Activated CD4-positive, alpha-beta T cell treated with anti-CD3 and anti-CD28 coated beads for 36 hours (primary cell): ENCODE results near the gene ELP4. TPM values are rescaled to one million over a fixed set of nuclear protein-coding genes. Genes with fewer than 3 reads are reported as not detected.
"Not testable (repeated sequence)": the region's sequence is repeated elsewhere in the genome, so short reads cannot be mapped to it uniquely, and the experiment has no call there.

ENCODE experiments used
- ATAC-seq: fragments of 200-7000 bp; cut with Tn5 transposase; one replicate; pipeline ENCODE4 v1.10.0; 2021; ENCODE audit warnings: mild to moderate bottlenecking, moderate library complexity
- CTCF ChIA-PET: fragments of 350-600 bp; sonication (Branson Sonifier 250); formaldehyde crosslinking; loops from one replicate; lab custom pipeline; 2021; ENCODE audit warnings: antibody characterized with exemption; lab: Charles Lee
- POLR2A ChIA-PET: fragments of 350-600 bp; sonication (Branson Sonifier 250); formaldehyde crosslinking; loops from one replicate; lab custom pipeline; 2021; ENCODE audit warnings: antibody characterized with exemption, inconsistent platforms; lab: Charles Lee
- DNase-seq: peaks from one replicate; pipeline ENCODE4 v3.0.0-alpha.2; 2020
- H3K27ac Mint-ChIP-seq: one replicate; pipeline ENCODE4 v1.8.0; 2021; ENCODE audit warnings: mixed read lengths
- H3K27me3 Mint-ChIP-seq: one replicate; pipeline ENCODE4 v1.8.0; 2021; ENCODE audit warnings: mixed read lengths
- H3K36me3 Mint-ChIP-seq: one replicate; pipeline ENCODE4 v1.8.0; 2021; ENCODE audit warnings: low read depth, mixed read lengths
- H3K4me1 Mint-ChIP-seq: one replicate; pipeline ENCODE4 v1.8.0; 2021; ENCODE audit warnings: mixed read lengths
- H3K4me3 Mint-ChIP-seq: one replicate; pipeline ENCODE4 v1.8.0; 2021; ENCODE audit warnings: mild to moderate bottlenecking, moderate library complexity, mixed read lengths
- H3K9me3 Mint-ChIP-seq: one replicate; pipeline ENCODE4 v1.8.0; 2021; ENCODE audit warnings: low read depth, mixed read lengths
- intact Hi-C, 2 experiments: fragments of 100-400 bp; cut with DNase I in 1 of 2; cut with micrococcal nuclease in 1 of 2; formaldehyde crosslinking; loops; one replicate each; pipeline versions ENCODE4 v1.14.2 to v1.15.1; 2022 to 2024; cut with DNase I, micrococcal nuclease
- total RNA-seq, 2 experiments: library from RNA; stranded (reverse); gene quantifications; one replicate each; pipeline ENCODE4 v1.2.3, GENCODE V29; 2021

The ELP4 gene
- total RNA-seq, 2 experiments from 2014 or later, result 21.9 to 30.9 TPM

DNA sequence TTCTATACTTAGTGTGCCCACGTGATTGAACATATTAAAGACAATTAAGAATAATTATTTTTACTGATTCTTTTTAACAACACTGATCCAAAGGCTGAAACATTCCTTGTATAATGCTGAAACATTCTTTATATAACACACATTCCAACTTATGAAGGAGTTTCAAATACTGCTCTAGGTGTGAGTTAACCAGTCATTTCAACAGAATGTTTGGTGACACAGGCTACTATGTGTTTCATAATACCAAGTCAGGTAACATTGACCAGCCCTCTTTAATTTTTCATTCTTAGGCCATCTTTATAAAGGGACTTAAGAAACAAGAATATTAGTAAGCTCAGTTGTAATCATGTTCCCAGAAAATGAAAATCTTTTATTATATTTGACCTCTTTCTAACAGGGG lies 136.6 kb downstream of the ELP4 start:
- DNase-seq (no peak), ATAC-seq (no peak)
- H3K4me3 Mint-ChIP-seq, result no peak overlapping the region
- H3K27ac Mint-ChIP-seq, result no peak overlapping the region
- peaks cover 1% of the 10 kb centered on the region for H3K4me1 Mint-ChIP-seq
- intact Hi-C loops, result no loop called here
- CTCF ChIA-PET, result no interaction called here
- POLR2A ChIA-PET, result no interaction called here
- H3K27me3 Mint-ChIP-seq, result no peaks in the 10 kb centered on the region
- no peaks in the 10 kb centered on the region for H3K9me3 Mint-ChIP-seq
- H3K36me3 Mint-ChIP-seq, result peaks cover 9% of the 10 kb centered on the region

DNA sequence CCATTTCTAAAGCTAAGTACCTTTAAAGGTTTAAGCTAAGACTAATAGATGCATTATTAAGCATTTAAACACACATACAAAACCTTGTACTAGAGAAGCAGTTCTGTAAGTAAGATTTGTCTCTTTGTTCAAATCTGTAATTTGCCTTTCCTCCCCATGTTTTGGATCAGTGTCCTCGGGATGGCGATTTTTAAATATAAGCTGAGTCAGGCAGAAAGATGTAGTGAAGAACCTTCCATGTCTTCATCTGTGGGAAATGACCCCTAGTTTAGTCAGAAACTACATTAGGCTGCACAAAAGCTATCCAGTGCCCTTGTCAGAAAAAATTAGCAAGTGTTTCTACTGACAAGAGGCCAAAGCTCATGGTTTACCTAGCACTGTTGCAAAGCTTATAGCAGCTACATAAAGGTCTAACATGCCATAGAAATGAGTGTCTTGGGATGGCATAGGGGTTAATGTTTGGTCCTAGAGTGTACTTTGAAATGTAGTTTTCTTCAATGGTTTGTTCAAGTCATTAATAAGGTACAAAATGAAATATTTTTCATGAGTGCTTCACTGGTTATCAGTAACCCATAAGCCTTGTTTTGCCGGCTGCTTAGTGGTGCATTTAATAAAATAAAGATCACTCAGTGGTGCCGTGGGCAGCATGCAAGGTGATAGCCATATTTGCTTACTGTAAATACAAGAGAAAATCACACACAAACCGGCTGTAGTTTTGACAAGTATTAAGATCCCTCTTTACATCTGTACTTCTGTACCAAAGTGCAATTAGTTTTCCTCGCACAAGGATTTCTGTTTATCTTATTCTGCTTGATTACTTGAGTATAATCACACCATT lies 139.8 kb downstream of the ELP4 start:
- no peaks in the 10 kb centered on the region for H3K9me3 Mint-ChIP-seq
- intact Hi-C loops, result no loop called here
- H3K36me3 Mint-ChIP-seq, result peaks cover 10% of the 10 kb centered on the region
- no peaks in the 10 kb centered on the region for H3K27me3 Mint-ChIP-seq
- no peak overlapping the region for H3K27ac Mint-ChIP-seq
- H3K4me1 Mint-ChIP-seq, result peaks cover 10% of the 10 kb centered on the region
- no peak for DNase-seq
- ChIA-PET POLR2A (no interaction called here), CTCF (interaction anchor here (0.8 to 1.8 kb wide), 3 partner anchors 7 to 309 kb away, joined by 3 to 5 read pairs (median 4); no protein-coding TSS in a partner anchor)
- no peak overlapping the region for H3K4me3 Mint-ChIP-seq
- ATAC-seq, result no peak

DNA sequence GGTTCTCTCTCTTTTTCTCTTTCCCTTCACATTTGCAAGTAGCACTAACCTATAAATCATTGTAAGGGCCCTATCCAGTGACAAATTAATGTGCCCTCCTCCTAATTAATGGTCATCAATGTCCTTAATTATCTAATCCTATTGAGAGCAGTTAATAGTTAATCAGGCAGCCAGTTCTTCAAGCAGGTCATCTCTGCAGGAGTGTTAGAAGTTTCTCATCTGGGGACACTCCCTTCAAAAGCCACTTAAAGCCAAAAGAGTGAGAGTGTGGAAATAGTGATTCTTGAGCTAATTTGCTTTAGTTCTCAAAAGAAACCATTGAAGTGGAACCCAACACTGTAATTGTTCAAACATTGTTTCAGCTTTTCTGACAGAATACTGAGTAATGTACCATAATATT lies 141.6 kb downstream of the ELP4 start:
- peaks cover 10% of the 10 kb centered on the region for H3K4me1 Mint-ChIP-seq
- ATAC-seq, result no peak
- H3K9me3 Mint-ChIP-seq, result no peaks in the 10 kb centered on the region
- H3K27me3 Mint-ChIP-seq, result no peaks in the 10 kb centered on the region
- H3K27ac Mint-ChIP-seq, result no peak overlapping the region
- DNase-seq, result no peak
- H3K4me3 Mint-ChIP-seq, result no peak overlapping the region
- CTCF ChIA-PET, result no interaction called here
- H3K36me3 Mint-ChIP-seq, result peaks cover 10% of the 10 kb centered on the region
- POLR2A ChIA-PET, result no interaction called here
- intact Hi-C loops, result no loop called here

DNA sequence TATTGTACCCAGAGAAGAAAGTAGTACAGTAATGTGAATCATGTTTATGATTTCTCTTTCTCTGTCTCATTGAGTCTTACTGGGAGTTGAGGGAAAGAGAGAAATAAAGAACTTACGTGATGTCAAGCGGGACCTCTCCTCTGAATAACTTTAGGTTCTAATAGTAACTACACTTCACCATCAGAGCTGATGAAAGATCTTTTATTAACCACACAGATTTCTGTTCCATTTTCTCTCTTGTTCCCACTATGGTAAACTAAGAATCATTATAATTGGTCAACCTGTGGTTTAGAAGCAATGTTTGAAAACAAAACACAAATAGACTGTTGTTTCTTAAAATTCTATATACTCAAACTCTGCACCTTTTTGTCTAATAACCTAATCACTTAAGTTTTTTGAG lies 142.3 kb downstream of the ELP4 start:
- H3K9me3 Mint-ChIP-seq, result no peaks in the 10 kb centered on the region
- H3K27ac Mint-ChIP-seq, result no peak overlapping the region
- H3K27me3 Mint-ChIP-seq, result no peaks in the 10 kb centered on the region
- intact Hi-C loops, result no loop called here
- ATAC-seq, result no peak
- peaks cover 10% of the 10 kb centered on the region for H3K4me1 Mint-ChIP-seq
- ChIA-PET POLR2A (no interaction called here), CTCF (no interaction called here)
- H3K36me3 Mint-ChIP-seq, result peaks cover 10% of the 10 kb centered on the region
- H3K4me3 Mint-ChIP-seq, result no peak overlapping the region
- no peak for DNase-seq

DNA sequence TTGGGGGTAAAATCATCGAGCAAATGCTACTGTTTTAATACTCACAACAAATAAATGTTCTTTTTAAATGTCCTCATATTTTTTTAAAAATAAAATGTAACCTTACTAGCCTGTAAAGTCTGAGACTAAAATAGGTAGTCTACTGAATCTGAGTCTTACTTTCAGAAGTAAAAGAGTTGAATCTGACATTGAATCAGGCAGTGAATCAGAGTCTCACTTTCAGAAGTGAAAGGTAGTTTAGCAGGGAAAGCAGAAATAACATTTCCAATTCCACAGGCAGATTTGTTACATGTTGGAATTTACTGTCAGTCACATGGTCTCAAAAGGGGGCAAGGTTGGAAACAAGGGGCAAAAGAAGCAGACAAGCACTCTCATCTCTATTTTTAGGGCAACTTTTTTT lies 143.0 kb downstream of the ELP4 start:
- H3K9me3 Mint-ChIP-seq, result no peaks in the 10 kb centered on the region
- peaks cover 10% of the 10 kb centered on the region for H3K36me3 Mint-ChIP-seq
- no peak overlapping the region for H3K27ac Mint-ChIP-seq
- ChIA-PET CTCF (no interaction called here), POLR2A (no interaction called here)
- ATAC-seq, result peak; percentile 72
- DNase-seq, result no peak
- intact Hi-C loops, result no loop called here
- no peak overlapping the region for H3K4me3 Mint-ChIP-seq
- H3K27me3 Mint-ChIP-seq, result no peaks in the 10 kb centered on the region
- H3K4me1 Mint-ChIP-seq, result peaks cover 10% of the 10 kb centered on the region

DNA sequence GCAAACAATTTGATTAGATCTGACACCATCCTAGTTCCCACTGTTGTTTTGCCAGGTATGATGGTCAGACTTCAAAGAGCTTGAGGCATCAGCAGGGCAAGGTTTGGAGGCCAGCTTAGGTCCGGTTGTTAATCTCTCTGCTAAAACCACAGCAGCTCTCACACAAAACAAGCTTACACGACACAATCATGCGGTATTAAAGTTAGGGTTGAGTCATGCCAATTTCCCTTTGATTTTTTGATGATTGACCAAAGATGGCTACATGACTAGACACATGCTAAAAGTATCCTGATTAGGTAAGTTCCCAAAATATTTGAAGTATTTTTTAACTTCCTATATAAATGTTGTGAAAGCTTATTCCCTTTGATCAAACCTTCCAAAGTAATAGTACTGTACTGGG lies 145.9 kb downstream of the ELP4 start:
- no peak for DNase-seq
- no peak for ATAC-seq
- ChIA-PET POLR2A (no interaction called here), CTCF (interaction anchor here (0.7 to 1.0 kb wide), 2 partner anchors 8 to 120 kb away, joined by 3 read pairs; no protein-coding TSS in a partner anchor)
- Mint-ChIP-seq H3K27ac (no peak overlapping the region), H3K4me3 (no peak overlapping the region), H3K36me3 (peaks cover 5% of the 10 kb centered on the region), H3K27me3 (no peaks in the 10 kb centered on the region), H3K9me3 (no peaks in the 10 kb centered on the region), H3K4me1 (peaks cover 10% of the 10 kb centered on the region)
- intact Hi-C loops, result no loop called here

DNA sequence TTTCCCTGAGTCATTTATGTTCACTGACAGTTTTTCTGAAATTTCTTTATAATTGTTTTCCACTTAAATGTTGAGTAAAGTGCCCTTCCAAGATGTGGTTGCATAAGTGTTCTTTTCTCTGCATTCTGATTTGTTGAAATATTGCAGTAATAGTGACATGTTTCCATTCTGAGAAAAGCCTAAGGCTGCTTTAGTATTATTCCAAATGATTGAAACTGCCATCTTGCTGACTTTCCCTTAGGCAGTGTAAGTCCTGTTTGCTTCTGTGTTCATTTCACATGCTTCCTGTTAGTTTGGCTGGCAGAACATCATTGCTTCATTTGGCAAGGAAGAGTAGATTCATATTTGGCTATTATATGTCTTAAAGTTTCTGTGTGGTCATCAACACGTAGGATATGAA lies 146.5 kb downstream of the ELP4 start:
- Mint-ChIP-seq H3K9me3 (no peaks in the 10 kb centered on the region), H3K36me3 (peaks cover 4% of the 10 kb centered on the region), H3K4me1 (peaks cover 10% of the 10 kb centered on the region), H3K27me3 (no peaks in the 10 kb centered on the region), H3K27ac (no peak overlapping the region), H3K4me3 (no peak overlapping the region)
- ChIA-PET CTCF (interaction anchor here (1.0 kb wide), 1 partner anchor 8 kb away, joined by 3 read pairs; no protein-coding TSS in a partner anchor), POLR2A (no interaction called here)
- no peak for DNase-seq
- no peak for ATAC-seq
- intact Hi-C loops, result no loop called here

DNA sequence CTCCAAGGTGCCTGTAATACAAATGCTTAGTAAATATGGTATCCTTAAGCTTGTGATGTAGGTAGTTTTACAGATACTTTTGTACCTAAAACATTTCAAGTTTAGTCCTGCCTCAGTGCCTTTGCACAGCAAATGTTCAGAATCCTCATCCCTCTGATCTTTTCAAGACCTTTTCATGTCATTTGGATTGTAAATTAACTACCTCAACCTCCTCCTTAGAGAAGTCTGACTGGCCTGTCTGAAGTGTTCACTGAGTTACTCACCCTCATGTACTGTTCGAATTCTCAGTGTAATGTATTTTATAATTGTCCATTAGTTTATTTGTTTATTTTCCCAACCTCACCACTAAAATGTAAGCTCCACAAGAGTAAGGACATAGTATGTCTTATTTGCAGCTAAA lies 147.5 kb downstream of the ELP4 start:
- intact Hi-C loops, result no loop called here
- ChIA-PET CTCF (no interaction called here), POLR2A (no interaction called here)
- ATAC-seq (no peak), DNase-seq (no peak)
- H3K9me3 Mint-ChIP-seq, result no peaks in the 10 kb centered on the region
- no peak overlapping the region for H3K4me3 Mint-ChIP-seq
- H3K27ac Mint-ChIP-seq, result no peak overlapping the region
- no peaks in the 10 kb centered on the region for H3K27me3 Mint-ChIP-seq
- peaks cover 2% of the 10 kb centered on the region for H3K36me3 Mint-ChIP-seq
- peaks cover 4% of the 10 kb centered on the region for H3K4me1 Mint-ChIP-seq

DNA sequence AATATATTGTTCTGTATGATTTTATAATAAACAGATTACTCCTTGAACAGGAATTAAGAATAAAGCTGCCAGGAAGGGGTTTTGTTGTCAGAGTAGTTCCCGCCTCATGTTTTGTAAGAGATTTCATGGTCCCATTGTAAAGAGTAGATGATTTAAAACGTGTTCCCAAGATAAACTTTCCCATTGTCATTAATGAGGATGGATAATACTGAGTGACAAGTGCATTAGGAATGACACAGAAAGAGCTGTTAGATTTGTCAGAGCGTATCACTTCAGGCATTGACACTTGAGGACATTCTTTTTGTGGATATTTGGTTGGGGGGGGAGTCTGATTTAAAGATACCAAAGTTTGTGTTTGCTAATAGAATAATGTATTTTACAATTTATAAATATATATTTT lies 154.6 kb downstream of the ELP4 start:
- DNase-seq (no peak), ATAC-seq (no peak)
- Mint-ChIP-seq H3K4me1 (no peaks in the 10 kb centered on the region), H3K27ac (no peak overlapping the region), H3K36me3 (peaks cover 2% of the 10 kb centered on the region), H3K4me3 (no peak overlapping the region), H3K9me3 (no peaks in the 10 kb centered on the region), H3K27me3 (no peaks in the 10 kb centered on the region)
- intact Hi-C loops, result no loop called here
- POLR2A ChIA-PET, result no interaction called here
- CTCF ChIA-PET, result interaction anchor here (0.7 to 1.3 kb wide), 2 partner anchors 8 to 23 kb away, joined by 3 to 4 read pairs; no protein-coding TSS in a partner anchor

DNA sequence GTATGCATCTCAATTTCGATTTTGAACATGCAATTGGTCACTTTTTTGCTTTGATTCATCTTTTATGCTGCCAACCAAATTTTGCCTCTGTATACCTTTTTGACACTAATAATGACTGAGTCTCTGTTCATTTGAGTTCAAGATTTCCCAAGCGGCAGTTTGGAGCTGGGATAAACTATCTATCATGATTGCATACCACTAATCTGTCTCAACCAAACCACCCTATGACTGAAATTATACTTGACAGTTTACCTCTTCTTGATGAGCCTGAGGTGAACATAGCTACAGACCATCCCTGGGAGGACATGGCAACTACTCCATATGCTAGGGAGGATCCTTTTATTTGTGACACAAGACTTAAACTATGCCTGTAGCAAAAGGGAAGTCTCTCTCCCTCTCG lies 155.4 kb downstream of the ELP4 start:
- DNase-seq, result no peak
- Mint-ChIP-seq H3K4me3 (no peak overlapping the region), H3K4me1 (no peaks in the 10 kb centered on the region), H3K9me3 (no peaks in the 10 kb centered on the region), H3K27me3 (no peaks in the 10 kb centered on the region), H3K27ac (no peak overlapping the region), H3K36me3 (peaks cover 2% of the 10 kb centered on the region)
- ATAC-seq, result no peak
- intact Hi-C loops, result no loop called here
- POLR2A ChIA-PET, result no interaction called here
- CTCF ChIA-PET, result interaction anchor here (1.3 kb wide), 1 partner anchor 24 kb away, joined by 4 read pairs; no protein-coding TSS in a partner anchor

DNA sequence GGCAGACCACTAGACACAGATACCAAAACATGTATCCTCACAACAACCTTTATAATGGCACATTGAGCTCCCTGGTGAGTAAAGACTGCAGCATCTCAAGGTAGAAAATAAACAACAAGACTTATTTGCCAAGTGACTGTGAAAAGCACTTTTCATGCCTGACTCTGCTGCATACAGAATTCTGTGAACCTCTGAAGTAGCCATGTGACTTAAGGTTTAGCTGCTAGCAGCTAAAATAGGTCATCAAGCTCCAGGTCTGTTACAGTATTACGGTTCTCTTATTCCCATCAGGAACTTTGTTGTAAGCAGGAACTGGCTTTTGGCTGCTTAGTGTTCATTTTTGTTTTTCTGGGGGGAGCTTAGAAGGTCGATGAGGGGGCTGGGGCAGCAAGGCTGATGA lies 162.1 kb downstream of the ELP4 start:
- Mint-ChIP-seq H3K36me3 (peaks cover 7% of the 10 kb centered on the region), H3K9me3 (no peaks in the 10 kb centered on the region), H3K4me3 (no peak overlapping the region), H3K27ac (no peak overlapping the region), H3K27me3 (no peaks in the 10 kb centered on the region), H3K4me1 (no peaks in the 10 kb centered on the region)
- ChIA-PET POLR2A (no interaction called here), CTCF (no interaction called here)
- DNase-seq (no peak), ATAC-seq (no peak)
- intact Hi-C loops, result no loop called here

DNA sequence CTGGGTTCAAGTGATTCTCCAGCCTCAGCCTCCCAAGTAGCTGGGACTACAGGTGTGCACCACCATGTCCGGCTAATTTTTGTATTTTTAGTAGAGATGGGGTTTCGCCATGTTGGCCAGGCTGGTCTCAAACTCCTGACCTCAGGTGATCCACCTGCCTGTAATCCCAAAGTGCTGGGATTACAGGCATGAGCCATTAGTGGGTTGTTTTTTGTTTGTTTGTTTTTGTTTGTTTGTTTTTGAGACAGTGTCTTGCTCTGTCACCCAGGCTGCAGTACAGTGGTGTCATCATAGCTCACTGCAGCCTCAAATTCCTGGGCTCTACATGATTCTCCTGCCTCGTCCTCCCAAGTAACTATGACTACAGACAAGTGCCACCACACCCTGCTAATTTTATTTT lies 163.5 kb downstream of the ELP4 start:
- CTCF ChIA-PET, POLR2A ChIA-PET, H3K4me1 Mint-ChIP-seq, ATAC-seq, H3K9me3 Mint-ChIP-seq, H3K4me3 Mint-ChIP-seq, DNase-seq, intact Hi-C loops, H3K27ac Mint-ChIP-seq, H3K27me3 Mint-ChIP-seq: not testable (repeated sequence)
- peaks cover 11% of the 10 kb centered on the region for H3K36me3 Mint-ChIP-seq
